HK-2 (cell line): ENCODE measurements around the gene TNPO3.
"Not testable (repeated sequence)": the region's sequence is repeated elsewhere in the genome, so short reads cannot be mapped to it uniquely, and the experiment has no call there.

Experiments
- DNase-seq: peaks from one replicate; pipeline ENCODE4 v3.0.0-alpha.2; 2018; ENCODE audit not compliant: unreplicated experiment

TNPO3 gene

DNA sequence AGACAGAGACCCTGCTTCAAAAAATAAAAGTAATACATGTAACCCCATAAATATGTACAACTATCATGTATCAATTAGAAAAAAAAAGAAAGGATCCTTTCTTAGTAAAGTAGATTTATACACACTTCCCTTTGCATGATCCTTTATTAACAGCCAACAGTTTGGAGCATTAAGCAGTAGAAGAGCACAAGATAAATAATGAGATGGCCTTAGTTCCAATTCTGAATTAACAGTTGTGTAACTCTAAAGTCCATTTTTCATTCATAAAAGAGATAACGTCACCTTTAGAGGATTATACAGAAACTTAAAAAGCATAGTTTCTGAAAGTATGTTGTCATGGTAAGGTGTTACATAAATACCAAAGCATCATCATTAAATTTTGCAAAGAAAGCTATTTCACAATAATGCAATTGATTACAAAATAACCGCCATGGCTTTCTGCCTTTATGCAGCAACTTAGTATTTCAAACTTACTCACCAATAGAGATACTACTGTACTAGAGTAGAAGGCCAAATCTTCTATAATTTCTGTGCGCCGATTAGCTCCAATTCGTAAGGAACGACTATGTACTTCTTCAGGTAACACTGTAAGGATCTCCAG, 40.3 kb downstream of the TNPO3 start:
- DNase-seq: no peak

DNA sequence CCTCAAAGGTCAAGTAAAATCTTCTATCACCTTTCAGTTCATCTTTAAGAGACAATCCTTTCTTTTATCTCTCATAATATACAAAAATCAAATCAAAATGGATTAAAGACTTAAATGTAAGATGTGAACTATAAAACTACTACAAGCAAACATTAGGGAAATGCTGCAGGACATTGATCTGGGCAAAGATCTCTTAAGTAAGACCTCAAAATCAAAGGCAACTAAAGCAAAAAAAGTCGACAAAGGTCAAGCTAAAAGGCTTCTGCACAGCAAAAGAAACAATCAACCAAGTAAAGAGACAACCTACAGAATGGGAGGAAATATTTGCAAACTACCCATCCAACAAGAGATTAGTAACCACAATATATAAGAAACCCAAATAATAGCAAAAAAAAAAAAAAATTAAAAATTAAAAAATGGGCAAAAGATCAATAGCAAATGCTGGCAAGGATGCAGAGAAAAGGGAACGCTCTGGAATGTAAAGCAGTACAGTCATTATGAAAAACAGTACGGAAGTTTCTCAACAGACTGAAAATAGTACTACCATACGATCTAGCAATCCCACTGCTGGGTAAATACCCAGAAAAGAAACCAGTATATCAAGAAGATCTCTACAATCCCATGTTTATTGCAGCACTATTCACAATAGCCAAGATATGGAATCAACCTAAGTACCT, 41.7 kb downstream of the TNPO3 start:
- no peak for DNase-seq

DNA sequence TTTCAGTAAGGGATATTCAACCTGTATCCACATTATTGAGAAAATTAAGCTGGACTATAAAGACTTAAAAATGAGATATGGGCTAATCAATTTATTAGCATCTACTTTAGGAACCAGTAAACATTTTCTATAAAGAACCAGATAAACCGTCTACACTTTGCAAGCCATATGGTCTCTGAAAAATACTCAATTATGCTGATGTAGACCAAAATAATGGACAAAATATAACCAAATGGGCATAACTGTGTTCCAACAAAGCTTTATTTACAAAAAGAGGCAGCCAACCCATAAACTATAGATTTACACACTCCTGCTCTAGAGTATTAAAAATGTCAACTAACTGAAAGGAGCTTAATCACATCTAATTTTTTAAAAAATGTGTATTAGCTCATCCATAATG, 42.3 kb downstream of the TNPO3 start:
- DNase-seq: no peak

DNA sequence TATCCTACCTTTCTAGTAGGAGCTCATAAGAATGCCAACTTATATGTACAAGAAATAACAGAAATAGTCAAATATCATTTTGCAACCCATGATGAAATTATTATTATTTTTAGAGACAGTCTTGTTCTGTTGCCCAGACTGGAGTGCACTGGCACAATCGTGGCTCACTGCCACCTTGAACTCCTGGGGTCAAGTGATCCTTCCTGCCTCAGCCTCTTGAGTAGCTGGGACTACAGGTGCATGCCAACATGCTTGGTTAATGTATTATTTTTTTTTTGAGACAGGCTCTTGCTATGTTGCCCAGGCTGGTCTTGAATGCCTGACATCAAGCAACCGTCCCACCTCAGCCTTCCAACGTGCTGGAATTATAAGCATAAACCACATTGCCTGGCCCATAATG, 44.8 kb downstream of the TNPO3 start:
- DNase-seq: no peak

DNA sequence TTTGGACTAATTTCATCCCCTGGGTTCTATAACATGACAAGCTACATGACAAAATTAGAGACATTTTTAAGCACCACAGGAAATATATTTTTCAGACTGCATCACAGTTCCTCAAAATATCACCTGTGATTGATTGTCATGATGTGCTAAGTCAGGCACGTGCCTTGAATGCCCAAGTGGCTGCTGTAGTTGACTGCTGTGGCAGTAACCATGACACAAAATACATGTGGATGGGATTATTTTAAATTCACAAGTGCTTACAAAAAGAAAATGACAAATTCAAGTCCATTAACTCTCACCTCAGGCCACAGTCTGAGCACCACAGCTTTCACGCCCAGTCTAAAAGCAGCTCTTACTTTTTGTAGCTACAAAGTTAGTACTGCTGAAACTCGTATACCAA, 45.5 kb downstream of the TNPO3 start:
- DNase-seq: no peak

DNA sequence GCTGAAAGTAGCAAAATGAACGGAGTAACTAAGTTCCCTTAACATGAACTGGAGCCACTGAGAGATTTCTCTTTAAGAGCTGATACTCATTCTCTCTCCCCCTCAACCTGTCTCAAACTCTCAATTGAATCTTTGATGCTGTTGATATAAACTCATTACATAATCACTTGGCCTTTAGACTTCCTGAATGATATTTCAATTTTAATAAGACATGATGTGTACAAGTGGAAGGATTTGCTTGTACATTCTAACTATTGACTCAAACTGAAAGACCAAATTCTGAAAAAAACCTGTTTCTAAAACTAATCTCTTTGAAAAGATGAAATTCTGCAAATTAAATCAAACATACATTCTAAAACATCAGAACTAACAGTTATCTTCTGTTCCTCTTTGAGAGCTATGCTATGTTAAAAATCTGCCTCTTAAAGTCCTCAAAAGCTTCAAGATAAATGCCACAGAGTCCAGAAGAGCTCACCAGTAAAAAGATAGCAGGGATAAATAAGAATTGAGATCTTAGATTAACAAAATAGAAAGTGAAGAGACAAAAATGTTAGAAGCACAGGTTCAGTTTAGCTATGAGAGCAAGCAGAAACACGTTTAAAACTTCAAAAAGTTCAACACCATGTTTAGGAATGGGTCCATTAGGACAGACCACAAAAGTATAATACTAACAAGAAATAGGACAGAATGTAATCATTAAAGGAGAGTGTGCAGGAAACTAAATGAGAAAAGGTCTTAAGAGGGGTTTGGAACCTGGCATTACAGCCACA, 46.1 kb downstream of the TNPO3 start:
- no peak for DNase-seq

DNA sequence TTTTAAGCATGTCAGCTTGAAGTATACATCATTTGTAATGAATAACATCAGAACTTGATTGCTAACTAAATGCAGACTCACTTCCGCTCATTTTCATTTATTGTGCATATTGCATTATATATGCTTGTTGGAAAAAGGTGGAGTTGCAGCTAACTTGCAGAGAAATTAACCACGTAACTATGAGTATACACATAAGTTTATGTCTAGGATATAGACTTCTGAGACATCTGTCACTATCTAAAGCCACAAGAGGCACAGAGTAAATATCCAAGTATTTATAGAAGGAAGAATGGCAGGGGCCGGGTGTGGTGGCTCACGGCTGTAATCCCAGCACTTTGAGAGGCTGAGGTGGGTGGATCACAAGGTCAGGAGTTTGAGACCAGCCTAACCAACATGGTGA, 47.3 kb downstream of the TNPO3 start:
- DNase-seq: no peak

DNA sequence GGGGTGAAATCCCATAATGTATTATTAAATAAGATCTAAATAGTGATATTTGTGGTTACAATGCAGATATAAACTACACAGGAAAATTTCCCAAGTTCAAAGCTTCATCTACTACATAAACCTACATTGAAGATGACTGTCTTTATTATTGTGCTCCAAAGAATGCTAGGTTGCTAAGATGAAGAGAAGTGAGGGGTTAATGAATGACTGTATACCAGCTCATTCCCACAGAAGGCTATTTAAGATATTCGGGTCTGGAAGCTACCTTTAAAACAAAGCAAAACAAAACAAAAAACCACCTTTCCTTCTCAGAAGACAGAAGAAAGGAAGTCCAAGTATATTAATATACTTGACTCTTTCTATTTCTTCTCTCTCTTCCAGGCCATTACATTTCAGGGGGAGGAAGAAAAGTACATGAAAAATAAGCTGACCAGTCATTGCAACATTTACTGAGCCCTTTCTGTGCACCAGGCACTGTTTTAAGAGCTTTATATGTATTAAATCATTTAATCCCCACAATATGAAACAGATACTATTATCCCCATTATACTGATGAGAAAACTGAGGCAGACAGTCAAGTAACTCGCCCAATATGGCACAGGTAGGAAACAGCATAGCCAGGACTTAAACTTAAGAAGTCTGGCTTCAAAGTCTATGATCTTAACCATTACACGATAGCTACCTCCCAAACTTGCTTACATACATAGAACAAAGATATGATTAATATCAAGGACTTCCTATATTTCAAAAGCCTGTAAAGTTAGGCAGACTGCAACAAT, 48.1 kb downstream of the TNPO3 start:
- DNase-seq: no peak

DNA sequence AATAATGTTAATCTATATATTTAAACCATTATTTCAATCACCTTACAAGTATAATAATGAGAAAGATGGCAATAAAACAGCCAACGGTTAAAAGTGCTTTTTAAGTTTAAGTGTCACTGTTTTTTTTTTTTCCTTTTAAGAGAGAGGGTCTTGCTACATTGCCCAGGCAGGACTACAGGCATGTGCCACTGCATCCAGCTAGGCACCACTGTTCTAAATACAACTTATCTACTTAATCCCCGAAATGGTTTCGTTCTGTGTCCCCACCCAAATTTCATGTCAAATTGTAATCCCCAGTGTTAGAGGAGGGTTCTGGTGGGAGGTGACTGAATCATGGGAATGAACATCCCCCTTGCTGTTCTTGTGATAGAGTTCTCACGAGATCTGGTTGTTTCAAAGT, 49.7 kb downstream of the TNPO3 start:
- DNase-seq: no peak

DNA sequence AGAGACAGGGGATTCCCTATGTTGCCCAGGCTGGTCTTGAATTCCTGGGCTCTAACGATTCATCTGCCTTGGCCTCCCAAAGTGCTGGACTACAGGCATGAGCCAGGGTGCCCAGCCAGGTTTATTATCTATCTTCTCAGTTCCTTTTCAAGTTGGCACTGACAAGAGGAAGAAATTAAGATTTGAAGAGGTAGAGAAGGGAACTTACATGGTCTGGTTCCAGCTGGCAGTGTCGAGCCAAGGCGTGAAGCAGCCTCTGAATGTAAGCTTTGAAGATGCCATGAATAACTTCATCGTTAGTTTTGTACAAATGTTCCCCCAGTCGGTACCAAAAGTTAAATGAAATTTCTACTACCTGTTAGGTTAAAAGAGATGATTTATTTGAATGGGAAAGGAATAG, 57.7 kb downstream of the TNPO3 start:
- DNase-seq: no peak

DNA sequence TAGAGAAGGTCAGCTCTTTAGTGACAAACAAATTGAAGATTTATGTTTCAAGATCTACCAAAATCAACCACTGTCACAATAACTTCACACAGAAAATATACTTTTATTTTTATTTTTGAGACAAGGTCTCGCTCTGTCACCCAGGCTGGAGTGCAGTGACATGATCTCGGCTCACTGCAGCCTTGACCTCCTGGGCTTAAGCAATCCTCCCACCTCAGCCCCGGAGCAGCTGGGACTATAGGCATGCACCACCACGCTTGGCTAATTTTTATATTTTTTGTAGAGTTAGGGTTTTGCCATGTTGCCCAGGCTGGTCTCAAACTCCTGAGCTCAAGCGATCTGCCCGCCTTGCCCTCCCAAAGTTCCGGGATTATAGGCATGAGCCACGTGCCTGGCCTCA, 60.4 kb downstream of the TNPO3 start:
- DNase-seq: not testable (repeated sequence)

DNA sequence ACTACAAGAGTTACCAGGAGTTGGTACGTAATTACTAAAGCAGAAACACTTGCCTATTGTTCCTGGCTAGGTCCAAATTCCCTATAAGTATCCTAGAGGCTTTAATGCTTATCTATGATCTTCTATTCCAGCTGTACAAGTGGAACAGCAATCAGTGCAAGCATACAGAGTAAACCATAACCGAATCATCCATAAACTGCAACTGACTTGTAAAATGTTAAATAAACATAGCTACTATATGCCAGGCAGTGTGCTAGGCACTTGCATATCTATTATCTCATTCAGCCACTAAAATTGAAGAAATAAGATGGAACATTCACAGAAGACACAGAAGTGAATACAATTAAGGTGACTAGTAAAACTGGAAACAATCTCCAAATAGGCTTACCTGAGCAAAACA, 61.5 kb downstream of the TNPO3 start:
- no peak for DNase-seq

DNA sequence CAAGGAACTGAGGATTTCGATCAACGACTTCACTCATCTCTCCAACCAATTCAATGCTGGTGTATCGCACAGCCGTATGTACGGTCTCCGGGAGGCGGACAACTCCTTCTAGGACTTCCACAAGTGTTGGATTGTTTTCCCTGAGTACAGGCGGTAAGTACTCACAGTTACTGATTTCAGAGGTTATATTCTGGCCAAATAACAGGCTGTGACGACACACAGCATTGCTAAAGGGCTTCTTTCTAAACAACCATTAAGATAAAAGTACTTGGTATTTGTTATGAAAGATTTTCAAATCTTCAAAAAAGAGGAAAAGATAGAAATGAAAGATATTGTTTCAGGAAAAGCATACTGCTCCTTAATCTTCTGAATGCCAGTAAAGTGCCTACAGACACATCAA, 65.0 kb downstream of the TNPO3 start:
- DNase-seq: no peak

DNA sequence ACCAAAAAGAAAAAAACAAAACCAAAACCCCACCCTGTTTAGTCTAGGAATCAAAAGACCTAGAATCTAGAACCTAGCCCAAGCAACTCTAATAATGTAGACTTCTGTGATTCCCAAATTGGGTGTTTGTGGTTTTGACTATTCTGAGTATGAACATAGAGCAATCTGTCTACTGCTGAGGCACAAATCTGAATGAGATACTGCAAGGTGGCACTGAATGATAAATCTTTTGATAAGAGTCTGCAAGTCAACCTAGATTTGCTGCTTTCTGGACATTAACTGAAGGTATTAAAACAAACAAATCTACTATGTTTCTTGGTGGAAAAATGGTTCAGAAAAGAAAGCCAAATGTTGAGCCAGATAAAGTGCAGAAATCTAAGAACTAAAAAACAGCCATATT, 66.5 kb downstream of the TNPO3 start:
- no peak for DNase-seq

DNA sequence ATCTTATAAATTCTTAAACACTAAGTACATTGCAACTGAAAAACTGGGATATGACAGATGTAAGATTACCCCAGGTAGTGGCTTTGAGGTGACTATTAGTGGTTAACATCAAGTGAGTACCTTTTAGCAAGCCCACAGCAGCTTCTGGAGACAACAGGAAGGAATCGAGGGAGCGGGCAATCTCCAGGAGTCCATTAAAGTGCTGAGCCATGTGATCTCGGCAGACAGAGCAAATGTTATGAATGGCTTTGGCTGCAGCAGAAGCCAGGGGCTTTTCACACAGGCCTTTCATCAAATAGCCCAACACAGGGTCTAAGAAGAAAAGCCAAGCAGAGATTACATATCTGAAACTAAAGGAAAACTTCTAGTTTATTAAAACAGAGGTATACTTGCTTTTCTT, 68.3 kb downstream of the TNPO3 start:
- DNase-seq: no peak

DNA sequence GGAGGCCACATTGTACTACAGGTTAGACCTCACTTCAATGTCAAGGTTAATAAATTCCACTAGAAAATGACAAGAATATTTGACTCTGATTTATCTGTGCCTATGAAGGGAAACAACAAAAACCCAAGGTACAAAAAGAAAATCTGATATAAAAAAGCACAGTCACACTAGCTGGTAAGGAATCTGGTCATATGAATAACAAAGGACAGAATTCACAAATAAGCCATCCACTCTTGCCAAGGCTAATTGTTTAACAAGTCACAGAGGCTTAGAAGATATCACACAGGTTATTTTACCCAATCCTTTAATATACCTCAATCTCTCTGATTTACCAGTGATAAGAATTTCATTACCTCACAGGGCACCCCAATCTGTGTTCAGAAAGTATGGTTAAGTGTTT, 69.3 kb downstream of the TNPO3 start:
- no peak for DNase-seq

DNA sequence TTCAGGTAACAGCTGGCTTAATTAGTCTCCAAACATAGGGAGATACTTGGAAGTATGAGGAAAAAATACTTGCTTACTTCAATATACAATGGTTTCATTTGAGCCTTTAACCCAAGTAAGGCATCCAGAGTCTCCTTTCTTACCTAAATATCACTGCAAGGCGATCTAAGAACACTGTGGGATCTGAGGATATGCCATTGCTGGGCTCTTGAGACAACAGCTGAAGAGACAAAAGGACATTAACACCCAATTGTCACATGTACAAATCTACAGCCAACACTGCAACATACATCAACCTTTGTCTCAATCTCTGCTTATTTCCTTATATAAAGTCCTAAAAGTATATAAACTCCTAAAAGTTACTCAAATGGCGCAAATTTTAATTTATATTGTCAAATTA, 72.8 kb downstream of the TNPO3 start:
- DNase-seq: no peak

DNA sequence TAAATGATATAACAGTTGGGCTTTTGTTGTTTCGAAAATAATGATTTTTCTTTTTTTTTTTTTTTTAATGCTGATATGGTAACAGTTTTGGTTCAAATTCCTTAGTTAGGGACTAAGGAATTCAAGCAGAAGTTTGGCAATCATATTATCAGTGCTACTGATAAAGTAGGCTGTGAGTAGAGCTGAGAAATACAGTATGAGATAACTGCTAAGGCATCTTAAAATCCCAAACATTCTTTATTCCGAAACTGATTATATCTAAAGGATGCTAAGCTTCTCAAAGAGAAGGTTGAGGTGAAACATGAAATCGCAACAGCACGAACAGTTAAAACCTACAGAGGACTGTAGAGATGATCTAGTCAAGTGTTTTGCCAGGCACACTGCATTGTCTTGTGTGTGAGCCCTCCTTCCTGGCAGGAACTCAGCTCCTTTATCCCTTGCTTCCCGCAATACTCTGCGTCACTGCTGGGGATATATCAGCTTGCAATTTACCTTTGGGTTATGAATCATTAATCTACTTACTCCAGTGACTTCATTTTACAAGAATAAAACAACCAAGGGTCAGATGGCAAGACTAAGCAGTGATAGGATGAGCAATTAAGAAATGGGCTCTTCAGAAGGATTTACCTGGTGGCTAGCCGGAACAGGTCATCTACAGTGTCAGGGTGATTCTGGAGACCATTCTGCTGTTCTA, 80.5 kb downstream of the TNPO3 start:
- DNase-seq: peak; percentile 61

DNA sequence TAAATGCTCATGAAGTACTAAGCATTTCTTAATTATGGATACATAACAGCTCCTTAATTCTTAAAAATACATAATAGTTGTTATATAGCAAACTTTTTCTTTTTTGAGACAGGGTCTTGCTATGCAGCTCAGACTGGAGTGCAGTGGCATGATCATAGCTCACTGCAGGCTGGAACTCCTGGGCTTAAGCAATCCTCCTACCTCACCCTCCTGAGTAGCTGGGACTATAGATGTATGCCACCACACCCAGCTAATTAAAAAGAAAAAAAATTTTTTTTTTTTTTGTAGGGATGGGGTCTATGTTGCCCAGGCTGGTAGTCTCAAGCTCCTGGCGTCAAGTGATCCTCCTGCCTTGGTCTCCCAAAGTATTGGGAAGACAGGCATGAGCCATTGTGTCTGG, 86.3 kb downstream of the TNPO3 start:
- DNase-seq: no peak

DNA sequence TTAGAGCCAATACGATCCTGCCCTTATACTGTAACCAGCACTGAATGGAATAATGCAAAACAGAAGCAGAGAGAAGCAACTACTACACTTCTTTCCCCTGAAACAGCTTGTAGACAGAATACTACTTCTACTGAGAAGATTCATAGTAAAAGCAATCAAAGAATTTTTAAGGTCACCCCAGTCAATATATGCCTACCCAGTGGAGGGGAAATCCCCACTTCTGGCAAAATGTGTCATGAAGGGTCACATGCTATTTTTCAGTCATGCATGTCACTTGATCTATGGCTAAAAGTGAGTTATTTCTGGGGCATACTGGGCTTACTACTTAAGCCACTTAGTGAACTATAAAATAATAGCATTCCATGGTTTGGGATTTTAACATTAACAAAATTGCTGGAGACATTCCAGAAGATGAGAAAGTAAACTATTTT, 91.6 kb downstream of the TNPO3 start:
- no peak for DNase-seq

DNA sequence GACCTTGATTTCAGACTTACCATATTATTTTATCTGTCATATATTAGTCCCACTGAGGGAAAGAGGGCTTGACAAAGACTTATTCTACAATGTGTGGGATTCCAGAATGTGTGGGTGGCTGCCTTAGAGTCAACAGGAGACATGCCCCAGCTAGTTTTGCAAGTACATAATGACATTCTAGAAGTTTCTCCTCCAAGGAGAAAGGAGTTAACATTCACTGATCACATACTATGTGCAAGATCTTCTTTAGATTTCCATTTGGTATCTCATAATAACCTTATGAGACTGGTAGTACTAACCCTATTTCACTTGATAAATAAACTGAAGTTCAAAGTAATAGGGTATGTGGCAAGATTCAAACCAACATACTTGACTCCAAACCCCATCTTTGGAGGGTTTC, 92.0 kb downstream of the TNPO3 start:
- no peak for DNase-seq
